H9 (cell line): ENCODE data around the gene MSI2. TPM values are rescaled to one million over a fixed set of nuclear protein-coding genes. Genes with fewer than 3 reads are reported as not detected.

ENCODE experiments used
- DNase-seq: peaks from one replicate; pipeline ENCODE4 v3.0.0-alpha.2; 2017
- H2AFZ ChIP-seq: one replicate; pipeline ENCODE4 v1.6.1; 2013; ENCODE audit warnings: mild to moderate bottlenecking, low read length, control low read depth, moderate library complexity
- H2AK5ac ChIP-seq: 2 replicates; pipeline ENCODE4 v1.6.1; 2013; ENCODE audit warnings: low read length, control low read depth, mixed read lengths; ENCODE audit not compliant: insufficient read length
- H2BK120ac ChIP-seq: one replicate; pipeline ENCODE4 v1.6.1; 2013; ENCODE audit warnings: low read depth, mild to moderate bottlenecking, low read length, control low read depth, inconsistent platforms; ENCODE audit not compliant: poor library complexity, severe bottlenecking
- H2BK12ac ChIP-seq: 2 replicates; pipeline ENCODE4 v1.6.1; 2013; ENCODE audit warnings: low read length, control low read depth, mixed read lengths, low read depth; ENCODE audit not compliant: insufficient read length
- H2BK15ac ChIP-seq: 2 replicates; pipeline ENCODE4 v1.6.1; 2013; ENCODE audit warnings: low read depth, low read length, control low read depth
- H2BK20ac ChIP-seq: one replicate; pipeline ENCODE4 v1.6.1; 2013; ENCODE audit warnings: low read depth, mild to moderate bottlenecking, low read length, control low read depth, inconsistent platforms; ENCODE audit not compliant: poor library complexity, severe bottlenecking
- H2BK5ac ChIP-seq: 2 replicates; pipeline ENCODE4 v1.6.1; 2013; ENCODE audit warnings: low read length, control low read depth, mixed read lengths; ENCODE audit not compliant: insufficient read length
- H3K14ac ChIP-seq: 2 replicates; pipeline ENCODE4 v1.6.1; 2013; ENCODE audit warnings: low read length, control low read depth; ENCODE audit not compliant: insufficient read depth
- H3K18ac ChIP-seq: 2 replicates; pipeline ENCODE4 v1.6.1; 2013; ENCODE audit warnings: low read depth, mild to moderate bottlenecking, mixed read lengths, low read length, control low read depth; ENCODE audit not compliant: insufficient read length
- H3K23ac ChIP-seq: 2 replicates; pipeline ENCODE4 v1.6.1; 2013; ENCODE audit warnings: low read length, control low read depth, mixed read lengths, low read depth; ENCODE audit not compliant: insufficient read length
- H3K23me2 ChIP-seq: 2 replicates; pipeline ENCODE4 v1.6.1; 2013; ENCODE audit warnings: low read depth, mild to moderate bottlenecking, mixed read lengths, low read length, control low read depth; ENCODE audit not compliant: insufficient read length, poor library complexity, severe bottlenecking
- H3K27ac ChIP-seq: 2 replicates; pipeline ENCODE4 v1.5.1; 2013; ENCODE audit warnings: low read length, control low read depth, mixed read lengths, low read depth; ENCODE audit not compliant: insufficient read length
- H3K27me3 ChIP-seq: 2 replicates; pipeline ENCODE4 v1.6.1; 2013; ENCODE audit warnings: low read length, control low read depth, inconsistent platforms; ENCODE audit not compliant: insufficient read depth
- H3K4ac ChIP-seq: 2 replicates; pipeline ENCODE4 v1.6.1; 2013; ENCODE audit warnings: low read depth, mild to moderate bottlenecking, control low read depth, inconsistent platforms, low read length, moderate library complexity
- H3K4me1 ChIP-seq: 2 replicates; pipeline ENCODE4 v1.6.1; 2013; ENCODE audit warnings: low read length, control low read depth, inconsistent platforms; ENCODE audit not compliant: insufficient read depth
- H3K4me2 ChIP-seq: 2 replicates; pipeline ENCODE4 v1.6.1; 2013; ENCODE audit warnings: low read length, control low read depth, mixed read lengths; ENCODE audit not compliant: insufficient read length, insufficient read depth
- H3K56ac ChIP-seq: 2 replicates; pipeline ENCODE4 v1.6.1; 2013; ENCODE audit warnings: low read depth, mild to moderate bottlenecking, mixed read lengths, low read length, control low read depth; ENCODE audit not compliant: insufficient read length
- H3K79me1 ChIP-seq: 2 replicates; pipeline ENCODE4 v1.6.1; 2013; ENCODE audit warnings: low read depth, mild to moderate bottlenecking, moderate library complexity, low read length, control low read depth, inconsistent platforms; ENCODE audit not compliant: insufficient read depth, poor library complexity, severe bottlenecking
- H3K79me2 ChIP-seq: 2 replicates; pipeline ENCODE4 v1.6.1; 2013; ENCODE audit warnings: low read length, control low read depth, inconsistent platforms; ENCODE audit not compliant: insufficient read depth
- H3K9ac ChIP-seq: 2 replicates; pipeline ENCODE4 v1.6.1; 2013; ENCODE audit warnings: low read length, control low read depth, mixed read lengths; ENCODE audit not compliant: insufficient read length; ENCODE audit errors: extremely low read depth
- H3K9me3 ChIP-seq: one replicate; pipeline ENCODE4 v1.6.1; 2013; ENCODE audit warnings: low read depth, low read length, inconsistent platforms; ENCODE audit not compliant: control insufficient read depth
- H3T11ph ChIP-seq: one replicate; pipeline ENCODE4 v1.6.1; 2013; ENCODE audit warnings: mild to moderate bottlenecking, low read length, control low read depth, inconsistent platforms
- H4K20me1 ChIP-seq: one replicate; pipeline ENCODE4 v1.6.1; 2013; ENCODE audit not compliant: control insufficient read depth, insufficient read length, insufficient read depth
- H4K5ac ChIP-seq: 2 replicates; pipeline ENCODE4 v1.6.1; 2013; ENCODE audit warnings: low read depth, mild to moderate bottlenecking, mixed read lengths, low read length, control low read depth; ENCODE audit not compliant: insufficient read length
- H4K8ac ChIP-seq: replicated peaks from 2 replicates; pipeline ENCODE4 v1.6.1; 2013; ENCODE audit warnings: low read length, control low read depth, mixed read lengths, low read depth; ENCODE audit not compliant: insufficient read length
- H4K91ac ChIP-seq: 2 replicates; pipeline ENCODE4 v1.6.1; 2013; ENCODE audit warnings: low read depth, mild to moderate bottlenecking, moderate library complexity, mixed read lengths, low read length, control low read depth; ENCODE audit not compliant: insufficient read length
- H3K27ac Mint-ChIP-seq, 3 experiments: 2 replicates in 2 of 3; 3 replicates in 1 of 3; pipeline ENCODE4 v1.8.0; 2020 to 2021; ENCODE audit warnings: mixed read lengths in 3 of 3, mild to moderate bottlenecking in 1 of 3, moderate library complexity in 1 of 3
- H3K27me3 Mint-ChIP-seq: 2 replicates; pipeline ENCODE4 v1.8.0; 2021; ENCODE audit warnings: low read depth, mild to moderate bottlenecking, moderate library complexity, mixed read lengths
- H3K36me3 Mint-ChIP-seq, 3 experiments: 2 replicates in 2 of 3; 3 replicates in 1 of 3; pipeline ENCODE4 v1.8.0; 2020 to 2021; ENCODE audit warnings: low read depth in 3 of 3, mixed read lengths in 3 of 3; ENCODE audit not compliant: insufficient read depth in 1 of 3
- H3K4me1 Mint-ChIP-seq, 2 experiments: 2 replicates each; pipeline ENCODE4 v1.8.0; 2020; ENCODE audit warnings: mixed read lengths in 2 of 2
- H3K4me3 Mint-ChIP-seq, 2 experiments: 2 replicates in 1 of 2; 3 replicates in 1 of 2; pipeline ENCODE4 v1.8.0; 2020 to 2021; ENCODE audit warnings: mild to moderate bottlenecking in 2 of 2, mixed read lengths in 2 of 2, moderate library complexity in 1 of 2
- H3K9me3 Mint-ChIP-seq, 2 experiments: 2 replicates in 1 of 2; 3 replicates in 1 of 2; pipeline ENCODE4 v1.8.0; 2020; ENCODE audit warnings: mild to moderate bottlenecking in 2 of 2, mixed read lengths in 2 of 2, moderate library complexity in 1 of 2
- WGBS: extraction: QIAGEN DNeasy Blood & Tissue Kit; methylation state at CpG from one replicate; pipeline ENCODE4 v1.1.7; 2013; ENCODE audit warnings: missing lambda C conversion rate, low lambda C conversion rate, mixed read lengths; ENCODE audit not compliant: insufficient read length; ENCODE audit errors: extremely low coverage; 5-methylcytosine and 5-hydroxymethylcytosine counted together
- total RNA-seq: library from RNA; stranded (reverse); gene quantifications from 2 replicates; pipeline ENCODE4 v1.2.1, GENCODE V29; 2021
- TF ChIP-seq, protein P1 (sequence below): fragments of 200-600 bp; sonication (generic); conservative IDR thresholded peaks from 3 replicates; pipeline ENCODE4 v1.8.0; 2021; ENCODE audit warnings: antibody characterized with exemption, mild to moderate bottlenecking

MSI2 gene
- total RNA-seq, 1 experiment from 2014 or later, result 98.5 TPM

DNA sequence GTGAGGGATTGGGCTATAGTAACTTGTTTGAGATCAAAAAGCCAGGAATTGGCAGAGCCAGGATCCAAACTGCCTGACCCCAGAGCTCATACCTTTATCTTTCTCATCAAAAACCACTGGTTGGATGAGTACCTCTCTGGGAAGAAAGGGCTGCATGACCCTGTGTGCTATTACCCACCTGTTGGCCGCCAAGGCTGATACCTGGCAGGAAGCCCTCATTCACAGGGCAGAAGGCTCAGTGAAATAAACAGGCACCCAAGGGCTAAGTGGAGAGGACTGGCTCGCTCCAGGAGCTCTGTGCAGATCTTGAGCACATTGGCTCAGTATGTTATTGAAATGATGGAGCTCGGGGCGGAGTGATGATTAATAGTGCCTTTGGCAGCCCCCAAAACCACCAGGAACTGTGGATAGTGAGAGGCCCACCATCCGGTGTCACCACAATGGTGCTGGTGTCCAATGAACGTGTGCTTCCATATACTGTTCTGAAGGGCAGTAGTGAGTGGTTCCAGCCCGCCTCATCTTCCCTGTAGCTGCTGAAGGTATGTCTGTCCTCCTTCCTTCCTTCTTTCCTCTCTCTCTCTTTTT lies 197.6 kb downstream of the MSI2 start:
- Histone ChIP-seq H3K79me1 (no peaks in the 10 kb centered on the region), H3K4me1 (no peaks in the 10 kb centered on the region; the same call in 1 of the 2 replicates), H2BK12ac (no peak overlapping the region), H4K91ac (no peak overlapping the region), H3K27me3 (no peaks in the 10 kb centered on the region), H2BK120ac (no peak overlapping the region), H3K4ac (no peak overlapping the region), H2AK5ac (no peak overlapping the region), H4K5ac (no peak overlapping the region), H3T11ph (no peak overlapping the region), H4K20me1 (no peaks in the 10 kb centered on the region), H3K56ac (no peak overlapping the region), H3K9me3 (no peaks in the 10 kb centered on the region), H3K23me2 (no peaks in the 10 kb centered on the region), H3K23ac (no peak overlapping the region), H3K14ac (no peak overlapping the region), H3K79me2 (no peaks in the 10 kb centered on the region), H2BK15ac (no peak overlapping the region), H3K4me2 (no peak overlapping the region), H4K8ac (no peak overlapping the region), H3K27ac (no peak overlapping the region), H2BK5ac (no peak overlapping the region), H2AFZ (no peak overlapping the region), H3K9ac (no peak overlapping the region), H2BK20ac (no peak overlapping the region), H3K18ac (no peak overlapping the region)
- WGBS, result no CpG with 5 or more reads among the region's 7 CpGs
- no peak overlapping the region for H3K4me3 Mint-ChIP-seq
- TF ChIP-seq, protein P1, sequence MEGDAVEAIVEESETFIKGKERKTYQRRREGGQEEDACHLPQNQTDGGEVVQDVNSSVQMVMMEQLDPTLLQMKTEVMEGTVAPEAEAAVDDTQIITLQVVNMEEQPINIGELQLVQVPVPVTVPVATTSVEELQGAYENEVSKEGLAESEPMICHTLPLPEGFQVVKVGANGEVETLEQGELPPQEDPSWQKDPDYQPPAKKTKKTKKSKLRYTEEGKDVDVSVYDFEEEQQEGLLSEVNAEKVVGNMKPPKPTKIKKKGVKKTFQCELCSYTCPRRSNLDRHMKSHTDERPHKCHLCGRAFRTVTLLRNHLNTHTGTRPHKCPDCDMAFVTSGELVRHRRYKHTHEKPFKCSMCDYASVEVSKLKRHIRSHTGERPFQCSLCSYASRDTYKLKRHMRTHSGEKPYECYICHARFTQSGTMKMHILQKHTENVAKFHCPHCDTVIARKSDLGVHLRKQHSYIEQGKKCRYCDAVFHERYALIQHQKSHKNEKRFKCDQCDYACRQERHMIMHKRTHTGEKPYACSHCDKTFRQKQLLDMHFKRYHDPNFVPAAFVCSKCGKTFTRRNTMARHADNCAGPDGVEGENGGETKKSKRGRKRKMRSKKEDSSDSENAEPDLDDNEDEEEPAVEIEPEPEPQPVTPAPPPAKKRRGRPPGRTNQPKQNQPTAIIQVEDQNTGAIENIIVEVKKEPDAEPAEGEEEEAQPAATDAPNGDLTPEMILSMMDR, result no peak
- no peak for DNase-seq
- H3K9me3 Mint-ChIP-seq, result no peaks in the 10 kb centered on the region
- peaks cover 3 to 9% (median 7%) of the 10 kb centered on the region in 3 experiments; a peak in 6 of 7 replicates for H3K36me3 Mint-ChIP-seq
- H3K27me3 Mint-ChIP-seq, result no peaks in the 10 kb centered on the region
- H3K4me1 Mint-ChIP-seq, result peaks cover 8 to 13% of the 10 kb centered on the region in 2 experiments
- no peak overlapping the region for H3K27ac Mint-ChIP-seq
